GM18870 (cell line): Measurements from ENCODE around the gene TARDBP.
"Not testable (repeated sequence)": the region's sequence is repeated elsewhere in the genome, so short reads cannot be mapped to it uniquely, and the experiment has no call there.

Experiments
- ATAC-seq: cut with Tn5 transposase; IDR thresholded peaks from one replicate; pipeline ENCODE4 v1.9.1; 2021; ENCODE audit warnings: moderate library complexity; ENCODE audit not compliant: unreplicated experiment

Gene TARDBP

DNA sequence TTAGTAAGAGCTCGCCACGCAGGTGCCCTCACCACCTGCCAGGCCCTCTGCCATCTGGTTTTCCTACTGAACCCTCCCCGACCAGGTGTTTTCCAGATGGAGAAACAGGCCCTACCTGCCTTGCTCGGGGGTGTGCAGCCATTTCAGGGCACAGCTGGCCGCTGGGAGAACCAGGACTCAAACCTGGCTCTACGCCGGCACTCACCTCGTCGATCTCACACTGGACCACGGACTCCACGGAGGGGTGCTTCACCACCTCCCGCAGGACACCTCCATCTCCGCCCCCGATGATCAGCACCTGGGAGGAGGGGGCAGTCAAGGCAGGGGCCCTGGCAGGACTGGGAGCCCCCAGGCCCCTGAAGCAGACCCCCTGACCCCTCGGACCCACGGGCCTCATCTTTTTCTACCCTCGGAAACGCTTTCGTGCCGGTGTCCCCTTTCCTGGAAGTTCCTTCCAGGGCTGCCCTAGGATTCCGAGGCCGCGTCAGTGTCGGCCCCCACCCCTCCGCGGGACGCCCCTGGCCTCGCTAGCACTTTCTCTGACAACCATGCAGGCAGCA lies 46.2 kb downstream of the TARDBP start:
- ATAC-seq = no peak

DNA sequence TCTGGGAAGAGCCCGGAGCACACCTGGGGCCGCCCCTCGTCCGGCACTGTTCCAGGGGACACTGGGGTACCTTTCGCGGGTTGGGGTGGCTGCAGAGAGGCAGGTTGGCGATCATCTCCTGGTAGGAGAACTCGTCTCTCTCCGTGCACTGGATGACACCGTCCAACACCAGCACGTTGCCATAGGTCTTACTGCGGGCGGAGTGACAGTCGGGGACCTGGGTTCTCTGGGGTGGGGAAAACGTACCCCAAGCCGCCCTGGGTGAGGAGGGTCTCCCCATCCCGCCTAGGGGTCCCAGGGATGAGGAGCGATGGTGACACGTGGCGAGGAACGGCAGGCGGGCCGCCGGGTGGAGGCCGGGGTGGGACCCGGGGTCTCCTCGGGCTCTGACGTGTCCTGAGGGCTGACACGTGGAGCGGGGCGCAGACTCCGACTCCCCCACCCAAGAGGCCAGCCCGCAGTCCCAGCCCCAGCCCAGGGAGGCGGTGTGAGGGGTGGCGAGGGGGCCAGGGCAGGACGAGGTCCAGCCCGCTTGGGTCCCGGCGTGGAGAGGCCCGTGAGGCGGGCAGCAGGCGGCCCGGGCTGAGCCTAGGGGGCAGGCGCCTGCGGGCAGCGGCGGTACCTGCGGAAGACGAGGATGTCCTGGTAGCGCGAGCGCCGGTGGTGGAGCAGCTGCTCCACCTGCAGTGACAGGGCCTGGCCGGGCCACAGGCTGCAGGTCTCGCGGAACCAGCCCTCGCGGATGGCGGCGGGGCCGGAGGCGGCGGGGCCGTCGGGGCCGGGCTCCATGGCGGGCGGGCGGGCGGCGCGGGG lies 46.9 kb downstream of the TARDBP start:
- ATAC-seq = no peak

DNA sequence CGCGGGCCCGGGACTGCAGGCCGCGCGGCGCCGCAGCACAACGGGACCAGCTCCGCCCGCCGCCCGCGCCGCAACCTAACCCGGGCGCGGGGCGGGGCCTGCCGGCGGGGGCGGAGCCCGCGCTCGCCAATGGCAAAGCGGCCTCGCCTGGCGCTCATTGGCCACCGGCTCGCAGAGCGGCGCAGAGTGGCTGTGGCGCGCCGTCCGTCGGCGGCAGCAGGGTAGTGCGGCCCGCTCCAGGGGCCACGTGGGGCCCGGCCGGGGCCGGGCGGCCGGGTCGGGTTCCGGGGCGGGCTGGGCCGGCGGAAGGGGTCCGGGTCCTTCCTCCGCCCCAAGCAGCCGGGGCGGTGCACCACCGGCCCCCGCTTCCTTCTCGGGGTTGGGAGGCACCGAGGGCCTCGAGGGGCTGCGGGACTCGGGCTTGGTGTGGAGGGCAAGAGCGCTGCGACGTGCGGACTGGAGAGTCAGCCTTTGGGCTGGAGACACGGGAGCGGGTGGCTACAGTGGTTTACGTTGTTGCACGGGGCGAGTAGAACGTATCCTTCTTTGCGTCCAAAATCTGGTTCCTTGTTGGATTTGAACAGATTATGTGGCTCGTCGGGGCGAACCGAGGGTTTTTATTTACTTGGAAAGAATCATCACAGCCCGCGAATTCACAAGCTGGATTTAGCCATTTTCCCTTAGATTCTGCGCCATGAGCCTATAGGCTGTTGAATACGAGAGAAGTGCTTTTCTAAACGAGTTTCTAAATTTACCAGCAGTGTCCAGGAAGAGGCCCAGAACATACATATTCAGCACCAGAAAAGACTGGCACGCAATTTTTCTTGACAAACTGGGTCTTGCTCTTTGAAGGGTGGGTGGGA lies 47.7 kb downstream of the TARDBP start, which contains the start of gene SRM:
Gene SRM (minus strand): TSS at position 51 of the 863 bp plus-strand sequence. CDS start 75 bp downstream, outside the sequence.
- no peak for ATAC-seq

DNA sequence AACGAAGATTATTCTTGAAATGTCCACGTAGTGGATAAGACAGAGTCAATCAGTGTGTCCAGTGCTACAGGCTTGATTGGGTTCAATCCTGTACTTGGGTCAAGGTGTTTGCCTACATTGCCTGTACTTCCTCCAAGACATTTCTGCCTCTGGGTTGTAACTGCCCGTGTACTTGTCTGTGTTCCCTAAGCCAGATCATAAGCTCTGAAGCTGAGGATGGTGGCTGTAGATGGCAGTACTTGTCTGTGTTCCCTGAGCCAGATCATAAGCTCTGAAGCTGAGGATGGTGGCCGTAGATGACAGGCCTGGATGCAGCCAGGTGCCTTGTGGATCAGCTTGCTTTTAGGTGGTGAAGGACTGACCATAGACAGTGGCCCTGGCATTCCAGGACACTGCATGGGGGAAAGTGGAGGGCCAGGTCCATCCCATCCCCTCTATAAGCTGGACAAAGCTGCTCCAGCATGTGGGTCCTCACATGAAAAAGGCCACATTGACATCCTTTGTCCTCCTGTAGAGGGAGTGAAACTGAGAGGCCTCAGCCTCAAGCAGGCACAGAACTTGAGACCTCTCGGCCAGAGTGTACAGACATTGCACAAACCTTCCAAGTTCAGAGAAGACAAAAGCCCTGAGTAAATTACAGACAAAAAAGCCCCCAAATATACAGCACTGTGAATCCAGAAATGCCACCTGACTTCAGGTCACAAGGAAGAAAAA lies 49.4 kb downstream of the TARDBP start:
- no peak for ATAC-seq

DNA sequence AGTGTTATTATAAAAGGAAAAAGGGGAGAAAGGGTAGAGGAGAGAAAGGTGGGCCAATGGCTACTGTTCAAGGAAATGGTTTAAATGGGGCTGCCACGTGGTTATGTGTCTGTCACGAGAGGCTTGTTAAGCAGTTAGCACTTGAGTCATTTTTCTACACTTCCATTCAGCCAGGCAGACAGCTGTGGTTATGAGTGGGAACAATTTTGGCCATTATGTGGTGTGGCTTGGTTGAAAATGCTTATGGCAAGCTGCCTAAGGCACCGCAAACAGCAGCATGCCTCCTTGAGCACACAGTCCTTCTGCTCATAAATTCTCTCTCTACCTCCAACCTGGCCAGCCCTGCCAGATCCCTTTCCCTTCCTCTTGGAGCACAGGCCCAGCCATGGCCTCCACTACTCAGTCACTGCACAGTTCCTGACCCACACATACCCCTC lies 50.5 kb downstream of the TARDBP start:
- peak; percentile 62 for ATAC-seq

GRCh38 chr1:11063937-11064537 lies 51.6 kb downstream of the TARDBP start:
- ATAC-seq = not testable (repeated sequence)

GRCh38 chr1:11064942-11065341 lies 52.5 kb downstream of the TARDBP start:
- no peak for ATAC-seq

- ATAC-seq = no peak
Observed at GRCh38 chr1:11065796-11066195, 53.3 kb downstream of the TARDBP start.

- no peak for ATAC-seq
Observed at GRCh38 chr1:11067716-11068599, 55.5 kb downstream of the TARDBP start.

- no peak for ATAC-seq
Observed at GRCh38 chr1:11068600-11069473, 56.4 kb downstream of the TARDBP start.

DNA sequence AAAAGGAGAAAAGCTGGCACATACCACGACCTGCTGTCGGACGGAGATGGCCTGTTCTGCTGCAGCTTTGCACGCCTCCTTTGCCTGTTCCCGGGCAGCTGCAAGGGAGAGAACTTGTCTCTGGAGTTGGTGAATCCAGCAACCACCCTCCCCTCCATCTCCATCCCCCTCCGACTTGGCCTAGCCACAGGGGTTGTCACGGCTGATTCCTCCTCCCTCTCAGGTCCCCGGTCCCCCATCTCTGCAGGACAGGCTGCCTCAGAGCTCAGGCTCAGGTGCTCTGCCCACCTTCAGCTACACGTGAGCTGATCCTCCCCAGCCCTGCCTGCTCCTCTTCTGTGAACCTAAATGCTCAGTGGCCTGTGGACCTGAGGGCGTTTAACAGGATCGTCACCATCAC lies 58.4 kb downstream of the TARDBP start:
- ATAC-seq = no peak

GRCh38 chr1:11071463-11072215 lies 59.2 kb downstream of the TARDBP start:
- no peak for ATAC-seq

DNA sequence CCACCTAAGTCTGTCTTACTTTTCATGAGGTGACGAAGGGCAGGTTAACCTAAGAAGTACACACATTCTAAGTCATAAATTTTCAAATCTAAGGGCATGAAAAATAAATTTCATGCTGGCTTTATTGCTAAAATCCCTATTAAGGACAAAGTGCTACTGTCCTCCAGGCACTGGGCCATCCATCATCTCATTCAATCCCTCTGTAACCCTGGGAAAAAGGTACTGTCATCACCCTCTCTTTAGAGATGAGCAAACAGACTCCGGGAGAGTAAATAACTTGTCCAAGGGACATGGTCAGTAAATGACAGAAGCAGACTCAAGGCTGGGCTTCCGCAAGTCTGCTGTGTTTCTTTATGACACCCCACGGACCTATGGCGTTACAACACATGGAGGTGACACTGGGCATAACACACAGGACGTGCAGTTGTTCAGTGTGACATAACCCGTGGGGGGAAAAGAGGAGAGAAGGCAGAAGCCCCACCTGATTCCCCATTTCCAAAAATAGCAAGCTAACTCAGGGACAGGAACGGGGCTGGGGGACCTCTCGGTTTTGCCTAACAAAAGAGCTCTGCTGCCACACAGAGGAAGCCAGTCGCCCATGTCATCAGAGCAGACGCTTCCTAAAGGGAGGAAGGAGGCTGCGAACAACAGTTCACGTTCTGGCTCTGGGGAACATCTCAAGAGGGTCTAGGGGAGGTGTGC lies 59.9 kb downstream of the TARDBP start:
- no peak for ATAC-seq

- not testable (repeated sequence) for ATAC-seq
Observed at GRCh38 chr1:11073398-11073797, 60.9 kb downstream of the TARDBP start.
